ENCODE measurements around the gene KLHDC4.
"Not testable (repeated sequence)": the region's sequence is repeated elsewhere in the genome, so short reads cannot be mapped to it uniquely, and the experiment has no call there.

KLHDC4 gene

DNA sequence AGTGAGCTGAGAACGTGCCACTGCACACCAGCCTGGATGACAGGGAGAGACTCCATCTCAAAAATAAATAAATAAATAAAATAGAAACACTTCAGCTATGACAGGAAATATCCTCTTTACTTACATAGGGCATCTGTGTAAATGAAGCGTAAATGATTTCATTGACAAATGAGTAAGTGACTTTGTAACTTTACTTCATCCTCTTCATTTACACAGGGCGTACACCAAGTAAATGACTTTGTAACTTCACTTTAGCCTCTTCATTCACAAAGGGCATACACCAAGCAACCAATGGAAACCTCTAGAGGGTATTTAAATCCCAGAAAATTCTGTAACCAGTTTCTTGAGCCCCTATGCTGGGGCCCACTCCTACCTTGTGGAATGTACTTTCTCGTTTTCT, 16.2 kb upstream of the KLHDC4 start:
- no peak overlapping the region for H3K4me3 ChIP-seq (ENCODE audit: low read length)
- DNase-seq (ENCODE audit: low read depth): no peak
- no peak for TF ChIP-seq CTCF (conservative IDR thresholded peaks at IDR 0.05; ENCODE audit: low read depth, low read length)

DNA sequence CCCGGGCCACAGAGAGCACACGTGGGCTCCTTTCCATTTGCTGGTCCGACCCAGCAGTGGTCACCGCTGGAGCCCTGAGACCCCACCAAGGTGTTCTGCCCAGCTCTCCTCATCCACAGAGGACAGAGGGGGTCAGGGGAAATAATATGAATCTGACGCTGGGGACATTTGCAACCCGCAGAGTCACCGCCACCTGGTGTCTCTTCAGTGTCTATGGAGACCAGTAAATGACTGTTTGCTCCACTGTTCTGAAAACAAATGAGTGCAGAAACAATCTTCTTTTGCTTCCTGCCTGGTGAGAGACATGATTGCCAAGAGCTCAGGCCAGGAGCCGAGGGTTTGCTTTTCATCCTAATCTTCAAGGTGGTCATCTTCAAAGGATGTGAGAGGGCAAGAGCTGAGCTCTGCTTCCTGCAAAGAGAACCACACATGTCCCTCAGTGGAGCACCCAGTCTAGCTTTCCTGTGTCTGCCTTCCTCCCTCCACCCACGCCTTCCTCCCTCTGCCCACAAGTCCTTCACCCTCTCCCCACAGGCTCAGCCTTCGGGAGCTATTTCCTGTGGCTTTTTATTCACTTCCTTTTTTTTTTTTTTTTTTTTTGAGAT, 14.7 kb upstream of the KLHDC4 start:
- DNase-seq (ENCODE audit: low read depth): no peak
- no peak for TF ChIP-seq CTCF (conservative IDR thresholded peaks at IDR 0.05; ENCODE audit: low read depth, low read length)
- H3K4me3 ChIP-seq (ENCODE audit: low read length): no peak overlapping the region

DNA sequence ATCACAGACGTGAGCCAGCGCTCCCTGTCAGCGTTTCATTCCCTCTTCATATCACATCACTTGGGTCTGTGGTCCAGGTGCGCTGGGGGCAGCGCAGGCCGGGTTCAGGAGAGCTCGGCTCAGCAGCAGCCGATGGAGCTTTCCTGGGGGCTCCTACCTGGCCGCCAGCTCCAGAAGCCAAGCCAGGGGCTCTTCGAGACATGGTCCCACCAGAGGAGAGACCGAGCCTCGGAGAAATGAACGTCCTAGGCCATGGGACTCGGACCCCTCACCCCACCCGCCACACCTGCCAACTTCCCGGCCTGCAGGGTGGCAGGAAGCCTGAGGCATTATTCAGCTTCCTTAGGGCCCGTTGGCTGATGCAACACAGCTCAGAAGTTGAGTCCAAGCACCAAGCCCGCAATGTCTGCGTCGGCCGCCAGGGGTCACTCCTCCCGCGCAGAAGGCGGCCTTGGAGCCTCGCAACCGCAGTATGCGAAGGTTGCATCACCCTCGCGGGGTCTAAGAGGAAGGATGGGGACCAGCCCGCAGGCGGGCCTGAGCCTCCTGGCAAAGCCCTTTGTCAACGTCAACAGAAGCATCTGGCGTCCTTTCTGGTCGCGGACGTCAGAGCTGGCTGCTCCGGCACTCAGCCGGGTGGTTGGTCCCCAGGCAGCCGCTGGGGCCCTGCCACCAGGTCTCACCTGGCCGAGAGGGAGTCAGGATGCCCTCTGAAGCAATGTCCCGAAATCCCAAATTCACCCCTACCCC, 13.2 kb upstream of the KLHDC4 start:
- H3K4me3 ChIP-seq (ENCODE audit: low read length): no peak overlapping the region
- peak; percentile 89 for TF ChIP-seq CTCF (conservative IDR thresholded peaks at IDR 0.05; ENCODE audit: low read depth, low read length)
- DNase-seq (ENCODE audit: low read depth): peak; percentile 71

- no peak for DNase-seq (ENCODE audit: low read depth)
- TF ChIP-seq CTCF (conservative IDR thresholded peaks at IDR 0.05; ENCODE audit: low read depth, low read length): no peak
- no peak overlapping the region for H3K4me3 ChIP-seq (ENCODE audit: low read length)
Observed at GRCh38 chr16:87778476-87778829, 12.7 kb upstream of the KLHDC4 start.

GRCh38 chr16:87773836-87774235, 8.1 kb upstream of the KLHDC4 start:
- H3K4me3 ChIP-seq (ENCODE audit: low read length); DNase-seq (ENCODE audit: low read depth): not testable (repeated sequence)

GRCh38 chr16:87767456-87767855, 1.7 kb upstream of the KLHDC4 start:
- not testable (repeated sequence) for DNase-seq (ENCODE audit: low read depth)

GRCh38 chr16:87766485-87766797, 655 bp upstream of the KLHDC4 start:
- TF ChIP-seq CTCF (conservative IDR thresholded peaks at IDR 0.05; ENCODE audit: low read depth, low read length): no peak
- H3K4me3 ChIP-seq (ENCODE audit: low read length): peak overlapping the region; percentile 85
- no peak for DNase-seq (ENCODE audit: low read depth)

More at GRCh38 chr16:87767456-87767855, 1.7 kb upstream of the KLHDC4 start:
- H3K4me3 ChIP-seq (ENCODE audit: low read length): not testable (repeated sequence)

DNA sequence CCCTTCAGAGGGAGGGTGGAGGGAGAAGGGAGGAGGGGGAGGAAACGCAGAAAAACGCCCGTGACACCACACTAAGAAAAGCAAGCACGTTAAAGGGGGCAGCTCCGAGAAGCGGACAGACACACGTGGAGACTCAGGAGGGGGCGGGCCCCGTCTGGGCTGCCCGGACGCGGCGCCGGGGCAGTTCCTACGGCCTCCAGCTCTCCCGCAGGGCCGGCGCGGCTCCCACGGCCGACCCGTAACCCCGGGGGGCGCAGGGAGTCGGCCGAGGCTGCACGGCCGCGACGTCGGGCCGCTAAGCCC, 362 bp downstream of the KLHDC4 start:
- no peak for DNase-seq (ENCODE audit: low read depth)
- H3K4me3 ChIP-seq (ENCODE audit: low read length): peak overlapping the region; percentile 85
- TF ChIP-seq CTCF (conservative IDR thresholded peaks at IDR 0.05; ENCODE audit: low read depth, low read length): no peak

All from retinal pigment epithelial cell (primary cell).